ENCODE results near the gene FAM219B. TPM values are rescaled to one million over a fixed set of nuclear protein-coding genes. Genes with fewer than 3 reads are reported as not detected.

Gene FAM219B
- total and polyA plus RNA-seq, 2 donors (not counting 1 experiment from before 2014, with no cell fraction given), result 80.2 to 109 TPM

DNA sequence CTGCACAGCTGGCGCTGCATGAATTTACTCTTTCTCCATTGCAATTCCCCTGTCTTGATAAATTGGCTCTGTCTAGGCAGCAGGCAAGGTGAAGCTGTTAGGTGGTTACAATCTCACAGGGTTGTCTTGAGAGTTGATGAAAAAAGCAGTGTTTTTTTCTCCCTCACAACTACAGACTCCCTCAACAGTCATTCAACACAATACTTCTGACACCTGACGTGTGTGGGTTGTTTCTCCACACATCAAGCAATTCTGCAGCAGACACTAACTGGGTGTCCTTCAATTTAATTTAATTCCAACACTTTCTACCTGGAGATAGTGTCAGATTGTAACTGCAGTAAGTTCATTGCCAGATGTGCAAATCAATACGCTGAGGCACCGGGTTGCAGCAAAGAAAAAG is 28.4 kb downstream of the FAM219B start:
- WGBS (ENCODE audit: insufficient coverage), result 100% methylated on average over 1 of the region's 4 CpGs
- peaks cover 0 to 9% (median 3%) of the 10 kb centered on the region in 3 donors for H3K9me3 ChIP-seq (ENCODE audit: control extremely low read depth in 1 of 3, control insufficient read depth in 2 of 3, insufficient read depth in 1 of 3, low read length in 2 of 3)

More for the DNA sequence above, 28.4 kb downstream of the FAM219B start:
- Histone ChIP-seq H3K4me1 (ENCODE audit: control insufficient read depth in 2 of 2, insufficient read depth in 2 of 2, low read length in 2 of 2) (peaks cover 3 to 7% of the 10 kb centered on the region in 2 donors), H3K27ac (ENCODE audit: low read length in 2 of 2) (no peak overlapping the region), H3K4me2 (replicated peaks; ENCODE audit: low read depth, low read length, poor library complexity, severe bottlenecking) (no peak overlapping the region), H3K9ac (ENCODE audit: low read length) (no peak overlapping the region), H3K79me2 (ENCODE audit: control insufficient read depth, insufficient read depth, low read length) (no peaks in the 10 kb centered on the region), H4K20me1 (ENCODE audit: control insufficient read depth, insufficient read depth, low read length, poor library complexity, severe bottlenecking) (no peaks in the 10 kb centered on the region), H3K36me3 (replicated peaks in 1 of 2; ENCODE audit: control extremely low read depth in 1 of 2, control insufficient read depth in 1 of 2, extremely low read depth in 1 of 2, insufficient read depth in 2 of 2, low read length in 1 of 2) (no peaks in the 10 kb centered on the region), H3K27me3 (replicated peaks in 1 of 4; ENCODE audit: control extremely low read depth in 1 of 4, control insufficient read depth in 3 of 4, insufficient read depth in 4 of 4, low read length in 3 of 4) (no peaks in the 10 kb centered on the region), H3K4me3 (ENCODE audit: control extremely low read depth in 1 of 5, extremely low read depth in 1 of 5, insufficient read depth in 1 of 5, low read depth in 2 of 5, low read length in 4 of 5) (no peak overlapping the region), H2AFZ (ENCODE audit: insufficient read depth, low read depth, low read length, poor library complexity, severe bottlenecking) (no peak overlapping the region)
- ATAC-seq (ENCODE audit: low read depth) (no peak), DNase-seq (no peak)
- Mint-ChIP-seq H3K27me3 (no peaks in the 10 kb centered on the region), H3K4me1 (peaks cover 5% of the 10 kb centered on the region), H3K4me3 (no peak overlapping the region), H3K27ac (no peak overlapping the region), H3K9me3 (ENCODE audit: insufficient read depth) (no peaks in the 10 kb centered on the region)
- TF ChIP-seq EZH2 (IDR thresholded peaks at IDR 0.05; ENCODE audit: borderline replicate concordance, insufficient read depth, low read depth, low read length, poor library complexity, severe bottlenecking), result no peak
- TF ChIP-seq CTCF (IDR thresholded peaks at IDR 0.05), result no peak
- CTCF ChIA-PET, result interaction anchor here (2.8 kb wide), 1 partner anchor 23 kb away, joined by 9 read pairs; no protein-coding TSS in a partner anchor
- intact Hi-C loops (cut with micrococcal nuclease), result no loop called here
- POLR2A ChIA-PET, result no interaction called here

All from B cell (primary cell).